ENCODE data around the gene IGFBP1. TPM values are rescaled to one million over a fixed set of nuclear protein-coding genes. Genes with fewer than 3 reads are reported as not detected.

The IGFBP1 gene
- total and polyA plus RNA-seq, 2 of the 13 experiments (the other 11 are each of a cell fraction or from before 2014, with no cell fraction given), result 5.4 to 885 TPM

- ATAC-seq, result no peak
- H3K9me3 ChIP-seq (ENCODE audit: low read length), result no peaks in the 10 kb centered on the region
- no TSS peak for BruUV-seq (replicated peaks)
- H3K4me2 ChIP-seq (ENCODE audit: low read depth, low read length), result no peak overlapping the region
- peaks cover 4% of the 10 kb centered on the region for H3K4me1 ChIP-seq (ENCODE audit: insufficient read depth, low read length)
- H3K27me3 ChIP-seq (ENCODE audit: control insufficient read depth in 1 of 2, insufficient read depth in 2 of 2, low read length in 2 of 2), result peaks cover 0 to 3% of the 10 kb centered on the region in 2 experiments; a peak in 3 of 5 replicates
- intact Hi-C loops (cut with micrococcal nuclease; ENCODE audit: unreplicated experiment) (no loop called here), in situ Hi-C loops (cut with HindIII; ENCODE audit: extremely low pct_ligation_motif_present, low pct_unique_long_range_greater_than_20kb) (loop anchor here (10.0 kb wide), 1 partner anchor 1272 kb away; no protein-coding TSS in a partner anchor)
- H3K79me2 ChIP-seq (ENCODE audit: insufficient read depth, low read length), result no peaks in the 10 kb centered on the region
- H3K36me3 ChIP-seq (replicated peaks in 1 of 2; ENCODE audit: control insufficient read depth in 1 of 2, insufficient read depth in 2 of 2, low read length in 2 of 2), result no peaks in the 10 kb centered on the region
- H3K9ac ChIP-seq (ENCODE audit: insufficient read depth, low read depth, low read length), result no peak overlapping the region
- no peak for DNase-seq (ENCODE audit: low spot score)
- H4K20me1 ChIP-seq (ENCODE audit: insufficient read depth, low read length), result no peaks in the 10 kb centered on the region
- H3K27ac ChIP-seq (ENCODE audit: extremely low read length, insufficient read depth, low read length), result no peak overlapping the region
- TF ChIP-seq HOXA7 (CRISPR knock-in tag; IDR thresholded peaks at IDR 0.05) (no peak), BCL6 (CRISPR knock-in tag; IDR thresholded peaks at IDR 0.05) (no peak), ZBTB7B (CRISPR knock-in tag; IDR thresholded peaks at IDR 0.05) (no peak), ZNF513 (CRISPR knock-in tag; conservative IDR thresholded peaks at IDR 0.05) (no peak), ZNF800 (CRISPR knock-in tag; IDR thresholded peaks at IDR 0.05) (no peak), HOXA9 (CRISPR knock-in tag; IDR thresholded peaks at IDR 0.05; ENCODE audit: borderline replicate concordance) (no peak), HOMEZ (CRISPR knock-in tag; IDR thresholded peaks at IDR 0.05; ENCODE audit: low read depth) (no peak), ZSCAN25 (CRISPR knock-in tag; IDR thresholded peaks at IDR 0.05) (no peak), PLSCR1 (CRISPR knock-in tag; IDR thresholded peaks at IDR 0.05; ENCODE audit: borderline replicate concordance) (no peak), ATAD3A (CRISPR knock-in tag; IDR thresholded peaks at IDR 0.05) (no peak), MAF1 (CRISPR knock-in tag; IDR thresholded peaks at IDR 0.05; ENCODE audit: borderline replicate concordance) (no peak), ZNF878 (CRISPR knock-in tag; IDR thresholded peaks at IDR 0.05) (no peak), ZNF749 (CRISPR knock-in tag; IDR thresholded peaks at IDR 0.05; ENCODE audit: borderline replicate concordance) (no peak), SMAD9 (CRISPR knock-in tag; IDR thresholded peaks at IDR 0.05) (no peak), GPN1 (CRISPR knock-in tag; IDR thresholded peaks at IDR 0.05; ENCODE audit: borderline replicate concordance) (no peak), ZNF556 (CRISPR knock-in tag; IDR thresholded peaks at IDR 0.05; ENCODE audit: borderline replicate concordance) (no peak), PAF1 (CRISPR knock-in tag; IDR thresholded peaks at IDR 0.05) (no peak)
- CTCF ChIA-PET (ENCODE audit: low intra/inter-chr PET ratio, low total read pairs), result no interaction called here
- WGBS (ENCODE audit: low lambda C conversion rate), result 43% methylated on average over 7 of the region's 7 CpGs
- H2AFZ ChIP-seq (ENCODE audit: low read length), result no peak overlapping the region
- FAIRE-seq, result no peak
- no peak overlapping the region for H3K4me3 ChIP-seq (replicated peaks in 1 of 3; ENCODE audit: insufficient read depth in 1 of 3, low read depth in 2 of 3, low read length in 3 of 3)
- POLR2A ChIA-PET, result interaction anchor here (0.9 kb wide), 1 partner anchor 18 kb away, joined by 3 read pairs; no protein-coding TSS in a partner anchor
These were observed 24.7 kb downstream of the IGFBP1 start for GRCh38 chr7:45912972-45913371.

All from HepG2 (cell line).